Activated CD4-positive, CD25-positive, alpha-beta regulatory T cell (primary cell): ENCODE data around the gene WNK1.

Experiments used
- DNase-seq, 4 experiments: peaks; one replicate each; lab custom pipeline; 2025; lab: John Stamatoyannopoulos, UW

Gene WNK1

DNA sequence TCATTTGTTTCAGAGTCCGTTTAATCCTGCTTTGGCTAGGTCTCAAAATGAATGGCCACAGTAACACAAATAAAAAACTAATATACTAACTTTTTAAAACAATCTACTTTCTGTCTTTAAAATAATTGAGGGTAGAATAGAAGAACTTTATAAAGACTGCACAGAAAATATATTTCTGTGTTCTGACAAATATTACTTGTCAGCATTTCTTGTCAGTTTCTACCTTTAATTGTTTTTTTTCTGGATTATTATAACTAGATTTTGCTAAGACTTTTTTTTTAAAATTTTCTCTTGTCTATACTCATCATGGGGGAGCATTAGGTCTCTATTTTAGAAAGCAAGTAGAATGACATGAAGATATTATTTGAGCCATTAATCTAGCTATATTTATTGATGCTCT lies 110.9 kb downstream of the WNK1 start:
- DNase-seq: no peak

DNA sequence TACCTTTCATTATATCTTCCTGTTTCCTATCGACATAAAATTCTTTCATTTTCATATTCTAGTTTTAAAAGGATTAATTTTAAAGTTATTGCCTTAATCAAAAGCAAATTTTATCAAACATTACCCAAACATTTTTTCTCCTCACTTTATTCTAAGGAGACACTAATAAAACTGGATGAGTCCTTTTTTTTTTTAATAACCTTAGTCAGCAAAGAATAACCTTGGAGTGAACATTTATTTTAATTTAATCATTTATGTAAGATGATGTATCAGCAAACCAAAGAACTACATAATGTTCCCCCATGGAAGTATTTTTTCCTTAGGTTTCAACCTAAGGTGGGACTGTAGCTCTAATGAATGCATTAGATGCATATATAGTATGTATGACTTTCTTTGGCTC lies 113.2 kb downstream of the WNK1 start:
- no peak for DNase-seq

DNA sequence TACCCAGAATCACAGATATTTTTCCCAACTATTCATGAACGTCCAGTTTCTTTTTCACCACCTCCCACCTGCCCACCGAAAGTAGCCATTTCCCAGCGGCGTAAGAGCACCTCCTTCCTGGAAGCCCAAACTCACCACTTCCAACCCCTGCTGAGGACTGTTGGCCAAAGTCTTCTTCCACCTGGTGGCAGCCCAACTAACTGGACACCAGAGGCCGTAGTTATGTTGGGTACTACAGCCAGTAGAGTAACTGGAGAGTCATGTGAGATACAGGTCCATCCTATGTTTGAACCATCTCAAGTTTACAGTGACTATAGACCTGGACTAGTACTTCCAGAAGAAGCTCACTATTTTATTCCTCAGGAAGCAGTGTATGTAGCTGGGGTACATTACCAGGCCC lies 115.5 kb downstream of the WNK1 start:
- DNase-seq: no peak

DNA sequence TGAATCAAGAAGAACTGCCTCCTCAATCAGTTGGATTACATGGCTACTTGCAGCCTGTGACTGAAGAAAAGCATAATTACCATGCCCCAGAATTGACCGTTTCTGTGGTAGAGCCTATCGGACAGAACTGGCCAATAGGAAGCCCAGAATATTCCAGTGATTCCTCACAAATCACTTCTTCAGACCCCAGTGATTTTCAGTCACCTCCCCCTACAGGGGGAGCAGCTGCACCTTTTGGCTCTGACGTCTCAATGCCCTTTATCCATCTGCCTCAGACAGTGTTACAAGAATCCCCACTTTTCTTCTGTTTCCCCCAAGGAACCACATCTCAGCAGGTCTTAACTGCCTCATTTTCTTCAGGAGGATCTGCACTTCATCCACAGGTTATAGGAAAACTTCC lies 116.3 kb downstream of the WNK1 start:
- no peak for DNase-seq

DNA sequence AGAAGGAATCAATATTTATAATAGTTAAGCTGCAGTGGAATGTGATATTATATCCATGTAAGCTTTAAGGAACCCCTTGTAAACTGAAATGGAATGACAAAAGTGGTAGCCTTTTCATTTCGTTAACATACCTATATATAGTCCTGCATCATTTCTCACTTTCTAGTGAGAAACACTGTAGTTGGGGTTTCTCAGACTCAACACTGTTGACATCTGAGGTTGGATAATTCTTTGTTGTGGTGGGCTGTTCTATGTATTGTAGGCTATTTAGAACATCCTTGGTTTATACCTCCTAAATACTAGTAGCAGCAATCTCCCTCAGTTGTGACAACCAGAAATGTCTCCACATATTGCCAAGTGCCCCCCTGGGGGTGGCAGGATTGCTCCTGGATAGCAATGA lies 118.0 kb downstream of the WNK1 start:
- no peak for DNase-seq

DNA sequence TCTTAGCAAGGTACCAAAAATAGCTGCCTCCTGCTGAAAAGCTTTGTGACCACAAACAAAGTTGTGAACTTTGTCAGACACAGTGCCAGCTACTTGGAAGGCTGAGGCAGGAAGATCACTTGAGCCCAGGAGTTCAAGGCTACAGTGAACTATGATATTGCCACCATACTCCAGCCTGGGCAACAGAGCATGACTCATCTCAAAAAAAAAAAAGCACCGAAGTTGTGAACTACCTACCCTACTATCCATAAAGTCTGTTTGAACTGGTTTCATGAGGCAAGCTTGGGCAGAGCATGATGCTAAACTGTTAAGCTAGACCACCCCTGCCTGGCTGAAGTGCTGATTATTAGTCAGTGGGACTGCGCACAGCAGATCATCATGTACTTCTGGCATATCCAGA lies 121.6 kb downstream of the WNK1 start:
- no peak for DNase-seq

DNA sequence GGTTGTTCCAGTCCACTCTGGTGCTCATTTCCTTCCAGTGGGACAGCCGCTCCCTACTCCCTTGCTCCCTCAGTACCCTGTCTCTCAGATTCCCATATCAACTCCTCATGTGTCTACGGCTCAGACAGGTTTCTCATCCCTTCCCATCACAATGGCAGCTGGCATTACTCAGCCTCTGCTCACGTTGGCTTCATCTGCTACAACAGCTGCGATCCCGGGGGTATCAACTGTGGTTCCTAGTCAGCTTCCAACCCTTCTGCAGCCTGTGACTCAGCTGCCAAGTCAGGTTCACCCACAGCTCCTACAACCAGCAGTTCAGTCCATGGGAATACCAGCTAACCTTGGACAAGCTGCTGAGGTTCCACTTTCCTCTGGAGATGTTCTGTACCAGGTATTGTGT lies 127.3 kb downstream of the WNK1 start:
- no peak for DNase-seq

DNA sequence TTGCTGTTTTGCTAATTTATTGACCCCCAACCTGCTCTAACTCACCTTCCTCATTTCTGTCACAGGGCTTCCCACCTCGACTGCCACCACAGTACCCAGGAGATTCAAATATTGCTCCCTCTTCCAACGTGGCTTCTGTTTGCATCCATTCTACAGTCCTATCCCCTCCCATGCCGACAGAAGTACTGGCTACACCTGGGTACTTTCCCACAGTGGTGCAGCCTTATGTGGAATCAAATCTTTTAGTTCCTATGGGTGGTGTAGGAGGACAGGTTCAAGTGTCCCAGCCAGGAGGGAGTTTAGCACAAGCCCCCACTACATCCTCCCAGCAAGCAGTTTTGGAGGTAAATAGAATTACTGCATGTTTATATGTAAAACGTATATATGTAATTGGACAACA lies 128.3 kb downstream of the WNK1 start:
- no peak for DNase-seq

DNA sequence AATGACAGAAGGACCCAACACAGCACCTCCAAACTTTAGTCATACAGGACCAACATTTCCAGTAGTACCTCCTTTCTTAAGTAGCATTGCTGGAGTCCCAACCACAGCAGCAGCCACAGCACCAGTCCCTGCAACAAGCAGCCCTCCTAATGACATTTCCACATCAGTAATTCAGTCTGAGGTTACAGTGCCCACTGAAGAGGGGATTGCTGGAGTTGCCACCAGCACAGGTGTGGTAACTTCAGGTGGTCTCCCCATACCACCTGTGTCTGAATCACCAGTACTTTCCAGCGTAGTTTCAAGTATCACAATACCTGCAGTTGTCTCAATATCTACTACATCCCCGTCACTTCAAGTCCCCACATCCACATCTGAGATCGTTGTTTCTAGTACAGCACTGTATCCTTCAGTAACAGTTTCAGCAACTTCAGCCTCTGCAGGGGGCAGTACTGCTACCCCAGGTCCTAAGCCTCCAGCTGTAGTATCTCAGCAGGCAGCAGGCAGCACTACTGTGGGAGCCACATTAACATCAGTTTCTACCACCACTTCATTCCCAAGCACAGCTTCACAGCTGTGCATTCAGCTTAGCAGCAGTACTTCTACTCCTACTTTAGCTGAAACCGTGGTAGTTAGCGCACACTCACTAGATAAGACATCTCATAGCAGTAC lies 132.5 kb downstream of the WNK1 start:
- no peak for DNase-seq

DNA sequence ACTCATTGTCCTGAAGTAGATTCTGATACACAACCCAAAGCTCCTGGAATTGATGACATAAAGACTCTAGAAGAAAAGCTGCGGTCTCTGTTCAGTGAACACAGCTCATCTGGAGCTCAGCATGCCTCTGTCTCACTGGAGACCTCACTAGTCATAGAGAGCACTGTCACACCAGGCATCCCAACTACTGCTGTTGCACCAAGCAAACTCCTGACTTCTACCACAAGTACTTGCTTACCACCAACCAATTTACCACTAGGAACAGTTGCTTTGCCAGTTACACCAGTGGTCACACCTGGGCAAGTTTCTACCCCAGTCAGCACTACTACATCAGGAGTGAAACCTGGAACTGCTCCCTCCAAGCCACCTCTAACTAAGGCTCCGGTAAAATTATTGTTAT lies 133.3 kb downstream of the WNK1 start:
- DNase-seq: no peak

DNA sequence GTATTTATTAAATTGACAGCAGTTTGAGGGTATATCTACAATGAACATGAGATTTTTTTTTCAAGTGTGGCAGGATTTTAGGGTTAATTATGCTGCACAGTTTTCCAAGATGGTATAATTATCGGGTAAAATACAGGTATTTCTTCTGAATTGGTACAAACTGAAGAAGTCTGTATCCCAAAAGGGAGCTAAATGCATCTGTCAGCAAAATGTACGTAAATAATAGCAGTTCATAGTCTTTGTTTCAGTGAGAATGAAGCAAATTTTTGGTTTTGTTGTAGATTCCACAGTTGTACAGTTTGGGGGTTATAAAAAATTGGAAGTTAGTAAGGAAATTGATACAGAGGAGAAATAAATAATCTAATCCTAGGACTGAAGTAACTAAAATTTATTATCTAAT lies 133.8 kb downstream of the WNK1 start:
- DNase-seq: no peak

DNA sequence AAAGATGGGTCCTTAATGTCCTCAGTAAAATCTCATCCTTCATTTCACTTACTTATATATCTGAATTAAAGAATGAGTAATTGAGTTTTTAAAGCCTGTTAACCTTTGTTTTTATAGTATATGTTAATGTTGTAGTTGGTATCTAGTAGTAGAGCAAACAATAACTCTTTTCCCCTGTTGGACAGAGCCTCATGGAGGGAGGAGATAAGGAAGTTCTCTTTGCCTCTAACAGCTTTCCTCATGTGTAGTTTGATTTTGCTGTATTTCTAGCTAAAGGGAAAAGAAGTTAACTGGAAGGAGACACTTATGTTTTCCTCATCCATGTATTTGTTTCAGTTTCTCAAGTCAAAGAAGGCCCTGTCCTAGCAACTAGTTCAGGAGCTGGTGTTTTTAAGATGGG lies 141.8 kb downstream of the WNK1 start:
- DNase-seq: no peak

DNA sequence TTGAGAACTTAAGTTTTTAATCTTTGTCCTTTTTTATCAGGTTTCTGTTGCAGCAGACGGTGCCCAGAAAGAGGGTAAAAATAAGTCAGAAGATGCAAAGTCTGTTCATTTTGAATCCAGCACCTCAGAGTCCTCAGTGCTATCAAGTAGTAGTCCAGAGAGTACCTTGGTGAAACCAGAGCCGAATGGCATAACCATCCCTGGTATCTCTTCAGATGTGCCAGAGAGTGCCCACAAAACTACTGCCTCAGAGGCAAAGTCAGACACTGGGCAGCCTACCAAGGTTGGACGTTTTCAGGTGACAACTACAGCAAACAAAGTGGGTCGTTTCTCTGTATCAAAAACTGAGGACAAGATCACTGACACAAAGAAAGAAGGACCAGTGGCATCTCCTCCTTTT lies 143.7 kb downstream of the WNK1 start:
- DNase-seq: no peak

DNA sequence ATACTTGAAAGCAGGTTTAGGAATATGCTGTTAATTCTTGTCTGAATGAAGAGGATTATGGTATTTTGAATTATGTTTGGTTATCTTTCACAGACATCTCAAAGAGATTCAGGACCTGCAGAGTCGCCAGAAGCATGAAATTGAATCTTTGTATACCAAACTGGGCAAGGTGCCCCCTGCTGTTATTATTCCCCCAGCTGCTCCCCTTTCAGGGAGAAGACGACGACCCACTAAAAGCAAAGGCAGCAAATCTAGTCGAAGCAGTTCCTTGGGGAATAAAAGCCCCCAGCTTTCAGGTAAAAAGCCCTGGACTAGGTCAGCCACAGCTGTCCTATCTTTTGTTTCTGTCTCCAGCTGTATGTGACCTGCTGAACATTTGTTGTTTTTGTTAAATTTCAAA lies 145.0 kb downstream of the WNK1 start:
- DNase-seq: no peak

DNA sequence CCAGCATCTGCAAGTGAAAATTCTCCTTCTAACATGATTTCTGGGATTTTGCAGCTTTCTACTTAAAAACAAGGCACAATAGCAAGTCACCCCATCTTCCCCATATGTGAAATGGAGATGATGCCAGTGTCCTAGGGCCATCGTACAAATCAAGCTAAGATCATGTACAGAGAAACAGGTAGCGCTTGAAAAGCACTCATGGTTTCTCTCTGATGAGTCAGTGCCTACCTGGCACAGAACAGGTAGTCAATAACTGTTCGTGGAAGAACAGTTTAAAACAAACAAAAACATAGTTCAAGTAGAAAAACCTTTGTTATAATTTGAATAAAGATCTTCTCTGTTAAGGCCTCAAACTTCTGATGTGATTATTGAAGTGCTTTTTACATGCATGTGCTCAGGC lies 150.2 kb downstream of the WNK1 start:
- DNase-seq: no peak

DNA sequence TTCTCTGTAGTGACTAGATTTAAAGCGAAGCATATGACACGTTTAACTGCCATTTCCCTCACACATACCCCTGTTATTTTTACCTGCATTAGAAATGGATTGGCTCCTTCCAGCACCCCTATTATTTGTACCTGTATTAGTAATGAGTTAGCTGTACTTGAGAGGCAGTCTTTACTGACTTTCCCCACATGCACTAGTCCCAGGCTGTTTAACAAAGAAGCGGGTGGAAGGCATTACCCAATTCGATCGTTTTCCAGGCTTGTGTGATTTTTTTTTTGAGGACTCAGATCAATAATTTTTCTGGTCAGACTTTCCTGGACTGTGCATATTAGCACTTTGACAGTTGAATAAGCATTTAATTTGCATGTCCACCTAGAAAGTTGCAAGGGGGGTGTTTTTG lies 150.7 kb downstream of the WNK1 start:
- no peak for DNase-seq

DNA sequence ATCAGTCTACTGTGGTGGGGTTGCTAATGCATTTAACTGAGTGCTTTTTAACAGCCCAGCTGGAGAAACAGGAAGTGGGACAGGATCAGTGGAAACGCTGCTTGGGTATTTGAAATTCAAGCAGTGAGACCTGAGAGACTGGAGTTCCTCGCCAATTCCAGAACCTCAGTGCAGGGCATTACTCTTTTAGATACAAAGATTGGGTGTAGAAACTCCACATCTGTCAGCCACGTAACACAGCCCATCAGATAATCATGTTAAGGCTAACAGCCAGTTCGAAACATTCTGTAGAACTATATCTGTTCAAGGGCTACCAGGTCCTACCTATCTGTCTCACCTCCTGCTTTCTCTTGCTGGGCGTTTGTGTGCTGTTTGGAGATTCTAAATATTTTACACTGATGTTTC lies 151.6 kb downstream of the WNK1 start:
- DNase-seq: no peak

DNA sequence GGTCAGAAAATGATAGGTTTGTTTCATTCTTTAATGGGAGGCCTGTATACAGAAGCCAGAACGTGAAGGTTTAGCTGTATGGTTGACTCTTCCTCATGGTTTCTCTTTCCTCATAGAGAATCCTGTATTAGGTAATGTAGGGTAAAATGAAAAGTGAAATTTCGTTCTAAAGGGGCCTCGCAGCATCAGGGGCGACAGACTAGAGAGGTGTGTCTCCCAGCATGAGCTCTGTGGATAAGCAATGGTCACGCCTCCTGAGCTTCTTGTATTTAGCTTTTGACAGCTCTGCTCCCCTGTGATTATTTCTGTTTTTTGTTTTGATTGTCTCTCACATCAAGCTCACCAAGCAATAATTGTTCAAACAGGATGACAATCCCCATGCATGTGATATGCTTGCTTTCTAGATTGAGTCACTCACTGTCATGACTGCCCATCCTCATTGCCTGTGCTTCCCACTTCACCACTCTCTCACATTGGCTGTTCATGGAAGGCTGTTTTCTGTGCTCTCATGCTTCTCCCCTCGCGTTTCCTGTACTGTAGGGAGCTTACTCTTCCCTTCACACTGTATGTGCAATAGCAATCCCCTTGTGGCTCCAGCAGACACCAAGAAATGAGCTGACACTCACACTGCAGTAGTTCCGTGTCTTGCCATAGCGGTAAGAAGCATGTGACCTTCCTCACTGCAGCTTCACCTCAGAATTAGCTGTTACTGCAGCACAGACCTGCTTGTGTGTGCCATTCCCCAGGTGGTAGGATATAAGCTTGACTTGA lies 153.1 kb downstream of the WNK1 start:
- DNase-seq: no peak

DNA sequence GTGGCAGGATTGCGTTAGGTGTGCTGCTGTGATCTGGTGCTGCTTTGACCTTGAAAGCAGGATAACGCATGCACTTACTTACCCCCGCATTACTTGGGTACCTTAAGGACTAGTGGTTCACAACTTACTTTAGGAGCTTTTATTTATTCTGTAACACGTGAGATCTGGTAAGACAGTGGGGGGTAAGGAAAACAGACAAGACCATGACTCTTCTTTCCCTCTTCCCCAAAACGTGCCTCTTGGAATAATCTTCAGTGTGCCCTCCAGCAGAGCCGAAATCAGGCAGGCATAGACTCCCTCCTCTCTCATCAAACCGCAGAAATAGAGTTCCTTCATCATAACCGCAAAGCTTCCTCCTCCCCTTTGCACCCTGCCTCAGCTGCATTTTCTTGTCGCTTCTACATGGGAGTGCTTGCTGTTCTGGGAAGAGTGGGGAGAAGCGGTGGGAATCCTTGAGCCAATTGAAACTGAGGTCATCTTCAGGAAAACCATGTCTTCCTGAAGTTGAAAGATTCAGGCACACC lies 153.7 kb downstream of the WNK1 start:
- DNase-seq: no peak

DNA sequence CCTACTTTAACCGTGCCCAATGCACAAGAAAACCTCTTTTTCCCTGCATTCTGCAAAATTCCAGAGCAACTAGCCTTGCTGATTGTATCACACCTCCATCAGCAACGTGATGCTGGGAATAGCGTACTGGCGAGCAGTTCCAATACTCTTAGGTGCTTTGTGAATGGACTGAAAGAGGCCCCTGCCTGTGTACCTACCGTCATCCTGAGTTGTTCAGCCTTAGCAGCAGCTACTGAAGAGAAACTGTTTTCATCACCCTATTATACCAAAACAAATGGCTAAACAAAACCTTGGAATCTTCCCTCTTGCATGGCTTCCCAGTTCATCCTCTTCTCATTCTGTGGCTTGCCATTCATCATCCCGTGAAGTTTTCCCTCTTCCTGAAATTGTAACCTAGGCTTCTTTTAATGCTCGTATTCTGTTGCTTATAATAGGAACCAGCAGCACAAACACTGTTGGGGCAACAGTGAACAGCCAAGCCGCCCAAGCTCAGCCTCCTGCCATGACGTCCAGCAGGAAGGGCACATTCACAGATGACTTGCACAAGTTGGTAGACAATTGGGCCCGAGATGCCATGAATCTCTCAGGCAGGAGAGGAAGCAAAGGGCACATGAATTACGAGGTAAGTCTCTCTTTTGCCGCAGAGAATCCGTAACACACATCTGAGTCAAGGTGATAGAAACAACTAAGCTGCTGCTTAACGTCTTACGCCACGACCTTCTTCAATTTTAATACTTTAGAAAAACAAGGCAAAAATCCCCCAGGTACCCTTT lies 155.2 kb downstream of the WNK1 start:
- no peak for DNase-seq

DNA sequence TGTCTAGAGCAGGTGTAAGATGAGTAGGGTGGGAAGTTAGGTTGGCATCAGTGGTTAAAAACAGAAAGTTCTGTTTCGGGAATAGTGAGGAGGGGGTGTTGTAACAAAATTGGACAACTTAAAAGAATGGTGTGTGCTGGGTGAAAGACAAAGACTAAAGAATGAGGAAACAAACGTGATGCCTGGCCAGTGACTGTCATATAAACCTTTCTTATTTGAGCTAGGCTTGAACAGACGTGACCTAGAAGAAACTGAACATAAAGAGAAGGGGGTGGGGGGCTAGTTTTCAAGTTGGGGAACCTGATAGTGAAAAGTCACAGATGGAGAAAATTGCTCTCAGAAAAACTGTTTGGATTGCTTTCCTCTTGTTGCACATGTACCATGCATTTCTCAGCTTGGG lies 157.5 kb downstream of the WNK1 start:
- DNase-seq: no peak

DNA sequence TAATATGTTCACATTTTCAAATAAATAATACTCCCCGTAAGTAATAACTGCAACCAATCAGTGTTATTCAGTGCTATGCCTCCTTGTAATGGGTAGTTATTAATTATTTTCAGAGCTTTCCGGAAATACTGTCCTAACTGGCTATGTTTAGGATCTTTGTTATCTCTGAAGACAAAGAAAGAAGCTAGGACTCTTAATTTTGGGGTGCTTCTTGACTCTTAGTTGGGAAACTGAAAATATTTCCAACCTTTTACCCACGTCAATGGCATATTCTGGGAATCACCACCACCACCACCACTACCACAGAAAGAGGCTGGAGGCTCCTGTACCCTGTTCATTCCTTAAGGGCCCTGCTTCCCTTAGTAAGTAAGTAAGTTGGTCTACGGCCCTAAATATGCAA lies 158.0 kb downstream of the WNK1 start:
- no peak for DNase-seq
